SK-N-SH (cell line): ENCODE measurements around the gene HHATL. TPM values are rescaled to one million over a fixed set of nuclear protein-coding genes. Genes with fewer than 3 reads are reported as not detected.

Experiments used
- CTCF ChIA-PET: fragments of 300-600, 350-600 bp; formaldehyde crosslinking; extraction: SDS; loops from one replicate; lab custom pipeline; 2021; lab: Yijun Ruan, JAX
- POLR2A ChIA-PET: fragments of 350-600 bp; sonication (Branson Sonifier 250); formaldehyde crosslinking; extraction: SDS; loops from one replicate; lab custom pipeline; 2020; ENCODE audit warnings: antibody characterized with exemption, inconsistent platforms; lab: Yijun Ruan, JAX
- DNase-seq: peaks from one replicate; pipeline ENCODE4 v3.0.0; 2012
- H2AFZ ChIP-seq: fragments of 200-600 bp; sonication (generic); 2 replicates; pipeline ENCODE4 v1.8.1; 2016; ENCODE audit warnings: antibody characterized with exemption, mild to moderate bottlenecking, low read depth
- H3F3A ChIP-seq: fragments of 200-600 bp; sonication (generic); replicated peaks from 2 replicates; pipeline ENCODE3; 2016; ENCODE audit warnings: antibody characterized with exemption, mild to moderate bottlenecking; ENCODE audit not compliant: insufficient read depth
- H3K27ac ChIP-seq, 2 experiments: fragments of 200-500 bp in 1 of 2; fragments of 200-600 bp in 1 of 2; sonication (Bioruptor generic) in 1 of 2; sonication (generic), shearing (Covaris generic) in 1 of 2; 2 replicates each; pipeline versions ENCODE4 v1.5.1 to v1.6.1; 2014 to 2016; ENCODE audit warnings: low read depth in 2 of 2, inconsistent platforms in 1 of 2, low read length in 1 of 2, mild to moderate bottlenecking in 1 of 2, mixed read lengths in 1 of 2
- H3K27me3 ChIP-seq: fragments of 200-600 bp; sonication (generic), shearing (Covaris generic); 2 replicates; pipeline ENCODE4 v1.6.1; 2016; ENCODE audit warnings: mixed run types; ENCODE audit not compliant: insufficient read depth
- H3K36me3 ChIP-seq, 2 experiments: fragments of 200-500 bp in 1 of 2; fragments of 200-600 bp in 1 of 2; sonication (Bioruptor generic) in 1 of 2; sonication (generic) in 1 of 2; replicated peaks in 1 of 2; 2 replicates each; pipeline versions ENCODE3 to v1.5.1; 2014 to 2016; ENCODE audit warnings: low read length in 1 of 2, mild to moderate bottlenecking in 1 of 2; ENCODE audit not compliant: insufficient read depth in 2 of 2, control insufficient read depth in 1 of 2
- H3K4me1 ChIP-seq, 2 experiments: fragments of 200-500 bp in 1 of 2; fragments of 200-600 bp in 1 of 2; sonication (Bioruptor generic) in 1 of 2; sonication (generic), shearing (Covaris generic) in 1 of 2; 2 replicates each; pipeline versions ENCODE4 v1.5.1 to v1.6.1; 2014 to 2016; ENCODE audit warnings: low read depth in 1 of 2, low read length in 1 of 2, mixed run types in 1 of 2; ENCODE audit not compliant: insufficient read depth in 2 of 2, control insufficient read depth in 1 of 2
- H3K4me2 ChIP-seq: fragments of 200-600 bp; sonication (generic), shearing (Covaris generic); 2 replicates; pipeline ENCODE4 v1.6.1; 2017; ENCODE audit warnings: mixed run types
- H3K4me3 ChIP-seq, 2 experiments: fragments of 200-500 bp in 1 of 2; fragments of 200-600 bp in 1 of 2; sonication (Bioruptor generic) in 1 of 2; sonication (generic), shearing (Covaris generic) in 1 of 2; 2 replicates each; pipeline versions ENCODE4 v1.5.1 to v1.8.1; 2014 to 2016; ENCODE audit warnings: low read depth in 2 of 2, inconsistent platforms in 1 of 2, low read length in 1 of 2, mild to moderate bottlenecking in 1 of 2, mixed read lengths in 1 of 2, moderate library complexity in 1 of 2
- H3K79me2 ChIP-seq: fragments of 200-600 bp; sonication (generic); 2 replicates; pipeline ENCODE4 v1.8.1; 2017; ENCODE audit warnings: mild to moderate bottlenecking; ENCODE audit not compliant: insufficient read depth
- H3K9ac ChIP-seq: fragments of 200-600 bp; sonication (generic); 2 replicates; pipeline ENCODE4 v1.6.1; 2017; ENCODE audit warnings: mixed run types
- H3K9me2 ChIP-seq: fragments of 200-600 bp; sonication (generic); 2 replicates; pipeline ENCODE4 v1.6.1; 2017; ENCODE audit warnings: mixed run types
- H3K9me3 ChIP-seq: fragments of 200-600 bp; sonication (generic); 2 replicates; pipeline ENCODE4 v1.6.1; 2017; ENCODE audit warnings: mixed run types, mild to moderate bottlenecking, moderate library complexity
- H4K20me1 ChIP-seq: fragments of 200-600 bp; sonication (generic); 2 replicates; pipeline ENCODE4 v1.6.1; 2017; ENCODE audit warnings: mild to moderate bottlenecking, mixed run types; ENCODE audit not compliant: insufficient read depth
- FOSL2 ChIP-seq: IDR thresholded peaks from 2 replicates; pipeline ENCODE4 v1.4.0; 2012; ENCODE audit warnings: low read depth, mild to moderate bottlenecking, moderate library complexity, borderline replicate concordance
- FOXM1 ChIP-seq: IDR thresholded peaks from 2 replicates; pipeline ENCODE4 v1.4.0; 2012; ENCODE audit warnings: low read depth, mild to moderate bottlenecking
- GATA2 ChIP-seq: sonication (generic); formaldehyde crosslinking; IDR thresholded peaks from 2 replicates; pipeline ENCODE4 v1.5.0; 2020; ENCODE audit warnings: mild to moderate bottlenecking, missing genetic modification reagents
- JUND ChIP-seq: IDR thresholded peaks from 2 replicates; pipeline ENCODE4 v1.4.0; 2012
- MEF2A ChIP-seq: IDR thresholded peaks from 2 replicates; pipeline ENCODE4 v1.4.0; 2012; ENCODE audit warnings: low read depth, borderline replicate concordance
- MXI1 ChIP-seq: IDR thresholded peaks from 2 replicates; pipeline ENCODE4 v1.6.1; 2012; ENCODE audit warnings: mild to moderate bottlenecking, low read depth, low read length, improper control_type of control experiment
- NFIC ChIP-seq: IDR thresholded peaks from 2 replicates; pipeline ENCODE4 v1.4.0; 2012; ENCODE audit warnings: borderline replicate concordance
- PBX3 ChIP-seq: IDR thresholded peaks from 2 replicates; pipeline ENCODE4; 2012
- RAD21 ChIP-seq: IDR thresholded peaks from 2 replicates; pipeline ENCODE4 v1.6.1; 2012; ENCODE audit warnings: mild to moderate bottlenecking, low read length
- RCOR1 ChIP-seq: fragments of 150-350 bp; IDR thresholded peaks from 2 replicates; pipeline ENCODE4 v1.6.1; 2017; ENCODE audit warnings: antibody characterized with exemption, low read length
- SMC3 ChIP-seq: IDR thresholded peaks from 2 replicates; pipeline ENCODE4 v1.6.1; 2012; ENCODE audit warnings: low read depth, low read length, improper control_type of control experiment
- TAF1 ChIP-seq: IDR thresholded peaks from 2 replicates; pipeline ENCODE4 v1.6.1; 2012; ENCODE audit warnings: low read depth, mild to moderate bottlenecking, low read length, moderate library complexity, borderline replicate concordance
- TCF12 ChIP-seq: IDR thresholded peaks from 2 replicates; pipeline ENCODE4 v1.4.0; 2012
- TEAD4 ChIP-seq: IDR thresholded peaks from 2 replicates; pipeline ENCODE4 v1.4.0; 2012; ENCODE audit warnings: mild to moderate bottlenecking, borderline replicate concordance; ENCODE audit not compliant: insufficient read depth
- USF1 ChIP-seq: IDR thresholded peaks from 2 replicates; pipeline ENCODE4 v1.4.0; 2012; ENCODE audit warnings: low read depth, borderline replicate concordance
- USF2 ChIP-seq: fragments of 150-350 bp; IDR thresholded peaks from 2 replicates; pipeline ENCODE4 v1.6.1; 2017; ENCODE audit warnings: antibody characterized with exemption, low read length, low read depth, borderline replicate concordance
- YY1 ChIP-seq: IDR thresholded peaks from 2 replicates; pipeline ENCODE4 v1.4.0; 2012; ENCODE audit warnings: low read depth, mild to moderate bottlenecking
- whole genome bisulfite sequencing: methylation state at CpG from one replicate; pipeline ENCODE4 v1.1.6; 2017; ENCODE audit warnings: low lambda C conversion rate; 5-methylcytosine and 5-hydroxymethylcytosine counted together
- polyA plus RNA-seq, 3 experiments: library from polyadenylated mRNA; depleted of rRNA; stranded (reverse); fragments of >200 nt; gene quantifications; 2 replicates each; pipeline ENCODE4 v1.2.3, GENCODE V29; 2012

HHATL gene
- polyA plus RNA-seq, 1 of the 3 experiments (the other 2 are of a cell fraction) = not detected

GRCh38 chr3:42662813-42663535, 39.6 kb downstream of the HHATL start:
- WGBS = 95% methylated on average over 4 of the region's 12 CpGs

GRCh38 chr3:42662037-42662812, 40.4 kb downstream of the HHATL start:
- POLR2A ChIA-PET = no interaction called here
- 89% methylated on average over 3 of the region's 7 CpGs for WGBS
- H3K4me2 ChIP-seq = no peak overlapping the region
- no peak overlapping the region for H3K27ac ChIP-seq
- H3K27me3 ChIP-seq = no peaks in the 10 kb centered on the region
- no peaks in the 10 kb centered on the region for H3F3A ChIP-seq
- TF ChIP-seq GATA2 (CRISPR knock-in tag) = no peak
- CTCF ChIA-PET = interaction anchor here (1.0 kb wide), 1 partner anchor 49 kb away, joined by 3 read pairs; no protein-coding TSS in a partner anchor
- H3K9ac ChIP-seq = no peak overlapping the region
- no peaks in the 10 kb centered on the region for H3K9me3 ChIP-seq
- H3K4me1 ChIP-seq = peaks cover 0 to 1% of the 10 kb centered on the region in 2 experiments; a peak in 1 of 4 replicates
- H3K9me2 ChIP-seq = no peaks in the 10 kb centered on the region
- no peak overlapping the region for H3K4me3 ChIP-seq
- H2AFZ ChIP-seq = no peak overlapping the region
- peaks cover 2% of the 10 kb centered on the region; the same call in 1 of the 2 replicates for H3K79me2 ChIP-seq
- H3K36me3 ChIP-seq = peaks cover 0 to 27% of the 10 kb centered on the region in 2 experiments
- DNase-seq = no peak
- H4K20me1 ChIP-seq = peaks cover 3% of the 10 kb centered on the region; the same call in 1 of the 2 replicates

More at GRCh38 chr3:42662813-42663535, 39.6 kb downstream of the HHATL start:
- no peak overlapping the region for H3K9ac ChIP-seq
- H3K9me3 ChIP-seq = no peaks in the 10 kb centered on the region
- H3K9me2 ChIP-seq = no peaks in the 10 kb centered on the region
- H4K20me1 ChIP-seq = no peaks in the 10 kb centered on the region
- H3K4me1 ChIP-seq = peaks cover 0 to 9% of the 10 kb centered on the region in 2 experiments; a peak in 1 of 4 replicates
- H3K79me2 ChIP-seq = no peaks in the 10 kb centered on the region
- H3K27me3 ChIP-seq = no peaks in the 10 kb centered on the region
- H3K4me3 ChIP-seq = no peak overlapping the region
- ChIA-PET CTCF (interaction anchor here (0.9 to 1.0 kb wide), 2 partner anchors 49 to 117 kb away, joined by 3 read pairs; no protein-coding TSS in a partner anchor), POLR2A (no interaction called here)
- TF ChIP-seq TEAD4 (no peak), NFIC (no peak), USF1 (no peak), MEF2A (no peak)
- H3F3A ChIP-seq = no peaks in the 10 kb centered on the region
- H3K27ac ChIP-seq = no peak overlapping the region
- no peak overlapping the region for H3K4me2 ChIP-seq
- DNase-seq = no peak
- no peak overlapping the region for H2AFZ ChIP-seq
- peaks cover 0 to 24% of the 10 kb centered on the region in 2 experiments for H3K36me3 ChIP-seq

- 100% methylated on average over 3 of the region's 5 CpGs for WGBS
- Histone ChIP-seq H3K27me3 (no peaks in the 10 kb centered on the region), H3K4me1 (no peaks in the 10 kb centered on the region; a peak in 1 of 4 replicates), H3K9ac (no peak overlapping the region), H3K27ac (no peak overlapping the region), H3K79me2 (peaks cover 5% of the 10 kb centered on the region; the same call in 1 of the 2 replicates), H3K36me3 (peaks cover 0 to 27% of the 10 kb centered on the region in 2 experiments), H3K4me2 (no peak overlapping the region), H3K9me2 (no peaks in the 10 kb centered on the region), H2AFZ (no peak overlapping the region), H3K4me3 (no peak overlapping the region), H4K20me1 (peaks cover 8% of the 10 kb centered on the region; the same call in 1 of the 2 replicates), H3K9me3 (no peaks in the 10 kb centered on the region), H3F3A (no peaks in the 10 kb centered on the region)
- CTCF ChIA-PET = interaction anchor here (1.0 to 1.7 kb wide), 2 partner anchors 50 to 83 kb away, joined by 3 to 6 read pairs; no protein-coding TSS in a partner anchor
- POLR2A ChIA-PET = no interaction called here
- no peak for DNase-seq
- no peak for TF ChIP-seq PBX3
- TF ChIP-seq USF2 = no peak
- TF ChIP-seq FOXM1 = no peak
- no peak for TF ChIP-seq TCF12
- no peak for TF ChIP-seq YY1
- TF ChIP-seq JUND = no peak
- TF ChIP-seq MXI1 = no peak
- no peak for TF ChIP-seq RCOR1
- no peak for TF ChIP-seq TEAD4
- TF ChIP-seq FOSL2 = no peak
- no peak for TF ChIP-seq RAD21
- no peak for TF ChIP-seq SMC3
- TF ChIP-seq TAF1 = no peak
Measured at GRCh38 chr3:42661593-42662022, 41.0 kb downstream of the HHATL start.
